ENCODE measurements around the gene FSIP2.
"Not testable (repeated sequence)": the region's sequence is repeated elsewhere in the genome, so short reads cannot be mapped to it uniquely, and the experiment has no call there.

Gene FSIP2

GRCh38 chr2:185802926-185803325 lies 64.3 kb downstream of the FSIP2 start:
- DNase-seq (ENCODE audit: low read depth in 2 of 2): no peak

DNA sequence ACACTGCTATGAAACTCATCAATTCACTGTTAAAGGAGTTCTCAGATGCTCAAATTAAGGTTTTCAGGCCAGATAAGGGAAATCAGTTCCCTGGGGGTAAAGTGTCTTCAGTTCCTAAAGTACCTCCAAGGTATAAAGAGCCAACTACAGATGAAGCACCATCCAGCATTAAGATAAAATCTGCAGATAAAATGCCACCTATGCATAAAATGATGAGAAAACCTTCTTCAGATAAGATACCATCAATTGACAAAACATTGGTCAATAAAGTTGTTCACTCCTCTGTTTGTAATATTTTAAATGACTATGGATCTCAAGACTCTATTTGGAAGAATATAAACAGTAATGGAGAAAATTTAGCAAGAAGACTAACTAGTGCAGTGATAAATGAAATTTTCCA lies 68.2 kb downstream of the FSIP2 start:
- no peak for DNase-seq (ENCODE audit: low read depth in 2 of 2)

DNA sequence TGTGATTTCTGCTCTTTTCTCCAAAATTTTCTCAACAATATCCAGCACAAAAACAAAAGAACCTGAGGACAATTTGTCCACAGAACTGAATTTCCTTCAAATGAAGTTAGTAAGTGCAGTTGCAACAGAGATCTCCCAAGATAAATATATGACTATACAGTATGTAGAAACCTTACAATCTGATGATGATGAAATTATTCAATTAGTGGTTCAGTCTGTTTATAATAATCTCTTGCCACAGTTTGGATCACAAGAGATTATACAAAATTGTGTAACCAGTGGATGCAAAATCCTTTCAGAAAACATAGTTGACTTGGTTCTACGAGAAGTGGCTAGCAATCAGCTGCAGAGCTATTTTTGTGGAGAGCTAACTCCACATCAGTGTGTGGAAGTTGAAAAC lies 68.7 kb downstream of the FSIP2 start:
- no peak for DNase-seq (ENCODE audit: low read depth in 2 of 2)

DNA sequence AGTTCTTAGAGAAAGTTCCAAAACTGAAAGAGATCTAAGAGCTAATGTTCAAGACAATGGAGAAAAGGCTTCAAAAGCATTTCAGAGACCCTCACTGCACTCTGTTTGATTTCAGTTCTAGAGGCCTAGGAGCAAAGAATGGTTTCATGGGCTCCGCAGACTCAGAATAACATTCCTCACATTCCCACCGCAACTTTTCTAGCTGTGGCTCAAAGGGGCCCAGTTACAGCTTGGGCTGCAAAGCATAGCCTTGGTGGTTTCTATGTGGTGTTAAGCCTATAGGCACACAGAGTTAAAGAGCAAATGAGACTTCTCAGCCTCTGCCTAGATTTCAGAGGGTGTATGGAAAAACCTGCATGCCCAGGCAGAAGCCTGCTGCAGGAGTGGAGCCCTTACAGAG lies 73.0 kb downstream of the FSIP2 start:
- DNase-seq (ENCODE audit: low read depth in 2 of 2): no peak

- DNase-seq (ENCODE audit: low read depth in 2 of 2): no peak
Measured at GRCh38 chr2:185813707-185814106, 75.1 kb downstream of the FSIP2 start.

DNA sequence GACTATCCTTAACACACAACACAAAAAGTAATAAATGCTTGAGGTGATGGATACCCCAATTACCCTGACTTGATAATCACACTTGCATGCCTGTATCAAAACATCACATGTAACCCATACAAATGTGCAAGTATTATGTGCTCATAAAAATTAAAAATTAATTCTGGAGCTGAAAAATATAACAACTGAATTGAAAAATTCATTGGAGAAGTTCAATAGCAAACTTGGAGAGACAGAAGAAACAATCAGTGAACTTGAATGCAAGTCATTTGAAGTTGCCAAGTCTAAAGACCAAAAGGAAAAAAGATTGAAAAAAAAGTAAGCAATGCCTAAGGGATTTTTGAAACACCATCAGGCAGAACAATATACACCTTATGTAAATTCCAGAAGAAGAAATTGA lies 79.4 kb downstream of the FSIP2 start:
- DNase-seq (ENCODE audit: low read depth in 2 of 2): no peak

GRCh38 chr2:185821467-185821866 lies 82.9 kb downstream of the FSIP2 start:
- no peak for DNase-seq (ENCODE audit: low read depth in 2 of 2)

- DNase-seq (ENCODE audit: low read depth in 2 of 2): no peak
Measured at GRCh38 chr2:185823773-185824172, 85.2 kb downstream of the FSIP2 start.

DNA sequence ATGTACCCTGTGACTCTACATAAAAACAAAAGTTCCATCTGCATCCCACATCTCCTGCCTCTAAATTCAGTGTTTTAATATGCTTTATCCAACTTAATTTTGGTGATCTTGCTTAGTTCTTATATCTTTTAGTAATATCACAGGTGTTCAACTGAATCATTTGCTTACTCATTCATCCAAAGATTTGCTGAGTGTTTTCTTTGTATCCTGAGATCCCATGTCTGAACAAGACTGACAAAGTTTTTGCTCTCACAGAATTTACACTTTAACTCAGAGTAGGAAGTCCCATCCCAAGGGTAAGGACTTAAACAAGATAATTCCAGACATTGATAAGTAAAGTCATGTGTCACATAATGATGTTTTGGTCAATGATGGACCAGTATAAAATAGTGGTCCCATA lies 87.0 kb downstream of the FSIP2 start:
- no peak for DNase-seq (ENCODE audit: low read depth in 2 of 2)

DNA sequence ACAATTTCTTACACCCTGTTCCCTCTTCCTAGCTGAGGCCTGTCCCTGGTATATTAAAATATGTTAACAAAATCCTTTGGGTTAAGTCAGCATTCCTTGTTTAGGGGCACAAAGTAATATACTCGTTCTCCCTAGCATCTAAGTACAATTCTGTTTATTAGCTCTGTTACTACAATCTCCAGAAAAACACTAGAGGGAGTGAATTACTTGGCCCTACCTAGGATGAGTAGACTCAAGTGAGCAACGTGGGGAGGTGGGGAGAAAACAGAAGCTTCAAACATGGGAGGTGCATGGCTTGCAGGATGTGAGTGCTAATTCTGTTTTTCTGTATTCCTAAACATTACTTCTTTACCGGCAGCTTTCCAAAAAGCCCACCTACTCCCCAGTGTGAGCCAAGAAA lies 89.7 kb downstream of the FSIP2 start:
- no peak for DNase-seq (ENCODE audit: low read depth in 2 of 2)

DNA sequence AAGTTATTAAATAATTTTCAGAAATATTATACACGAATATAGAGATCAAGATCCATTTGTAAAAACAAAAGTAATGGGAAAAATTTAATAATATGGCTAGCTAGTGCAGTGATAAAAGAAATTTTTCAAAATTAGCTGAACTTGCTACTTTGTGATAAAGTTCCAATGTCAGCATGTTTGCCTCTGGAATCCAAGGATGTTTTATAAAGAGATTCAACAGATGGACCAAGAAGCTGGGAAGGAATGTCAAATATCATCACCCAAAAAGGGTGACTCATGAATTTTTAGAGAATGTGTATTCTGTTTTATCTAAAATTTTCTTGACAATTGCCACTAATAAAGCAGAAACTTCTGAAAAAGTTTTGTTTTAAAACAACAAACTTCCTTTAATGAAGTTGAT lies 95.3 kb downstream of the FSIP2 start:
- no peak for DNase-seq (ENCODE audit: low read depth in 2 of 2)

GRCh38 chr2:185835974-185836373 lies 97.4 kb downstream of the FSIP2 start:
- DNase-seq (ENCODE audit: low read depth in 2 of 2): no peak

DNA sequence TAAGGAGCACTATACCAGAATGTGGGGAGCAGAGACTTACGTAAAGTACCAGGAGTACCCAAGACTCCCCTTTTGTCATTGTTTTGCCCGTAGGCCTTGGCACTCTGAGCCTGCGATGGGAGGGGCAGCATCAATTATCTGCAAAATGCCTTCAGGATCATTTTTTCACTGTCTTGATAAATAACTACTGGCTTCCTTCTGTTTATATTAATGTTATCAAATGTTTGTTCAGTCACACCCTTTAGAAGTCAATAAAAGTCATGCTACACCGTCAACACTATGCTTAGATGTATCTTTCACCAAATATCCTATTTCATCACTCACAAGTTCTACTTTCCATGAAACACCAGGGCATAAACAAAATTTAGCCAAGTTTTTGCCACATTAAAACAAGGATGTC lies 116.3 kb downstream of the FSIP2 start:
- no peak for DNase-seq (ENCODE audit: low read depth in 2 of 2)

DNA sequence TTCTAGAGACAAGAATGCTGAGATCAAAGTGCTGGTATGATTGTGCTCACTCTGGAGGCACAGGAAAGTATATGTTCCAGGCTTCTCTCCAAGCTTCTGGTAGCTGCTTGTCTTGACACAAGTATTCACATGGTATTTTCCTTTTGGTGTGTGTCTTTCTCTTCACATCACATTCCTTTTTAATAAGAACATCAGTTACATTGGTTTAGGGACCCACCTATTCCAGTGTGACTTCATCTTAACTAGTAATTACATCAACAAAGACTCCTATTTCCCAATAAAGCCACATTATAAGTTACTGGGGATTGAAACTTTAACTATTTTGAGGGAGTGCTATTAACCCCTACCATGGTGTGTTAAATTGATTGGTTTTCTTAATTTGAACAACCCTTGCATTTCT lies 119.1 kb downstream of the FSIP2 start:
- no peak for DNase-seq (ENCODE audit: low read depth in 2 of 2)

DNA sequence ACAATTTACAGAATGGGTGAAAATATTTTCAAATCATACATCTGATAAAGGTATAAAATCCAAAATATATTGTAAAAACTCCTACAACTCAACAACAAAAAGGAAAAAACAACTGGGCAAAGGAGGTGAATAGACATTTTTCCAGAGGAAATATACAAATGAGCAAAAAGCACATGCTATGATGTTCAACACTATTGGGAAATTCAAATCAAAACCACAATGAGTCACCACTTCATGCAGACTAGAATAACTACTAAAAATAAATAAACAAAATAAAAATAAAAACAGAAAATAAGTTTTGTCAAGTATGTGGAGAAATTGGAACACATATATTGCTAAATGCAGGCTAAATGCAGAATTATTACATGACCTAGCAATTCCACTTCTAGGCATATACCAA lies 120.9 kb downstream of the FSIP2 start:
- no peak for DNase-seq (ENCODE audit: low read depth in 2 of 2)

DNA sequence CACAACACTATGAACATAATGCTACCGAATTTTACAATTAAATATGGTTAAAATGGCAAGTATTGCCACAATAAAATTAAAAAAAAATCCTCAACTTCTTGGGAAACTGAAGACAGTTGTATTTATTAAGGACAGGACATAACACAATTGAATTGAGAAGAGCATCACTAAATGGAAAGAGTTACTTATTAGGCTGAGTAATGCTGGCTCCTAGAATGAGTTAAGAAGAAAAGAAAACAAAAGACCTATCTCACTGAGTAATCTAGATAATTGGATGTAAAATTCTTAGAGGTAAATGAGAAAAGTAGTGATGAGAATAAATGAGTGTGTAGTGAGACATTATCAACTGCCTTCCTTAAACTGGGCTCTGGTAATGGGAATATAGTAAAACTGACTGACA lies 121.7 kb downstream of the FSIP2 start:
- no peak for DNase-seq (ENCODE audit: low read depth in 2 of 2)

DNA sequence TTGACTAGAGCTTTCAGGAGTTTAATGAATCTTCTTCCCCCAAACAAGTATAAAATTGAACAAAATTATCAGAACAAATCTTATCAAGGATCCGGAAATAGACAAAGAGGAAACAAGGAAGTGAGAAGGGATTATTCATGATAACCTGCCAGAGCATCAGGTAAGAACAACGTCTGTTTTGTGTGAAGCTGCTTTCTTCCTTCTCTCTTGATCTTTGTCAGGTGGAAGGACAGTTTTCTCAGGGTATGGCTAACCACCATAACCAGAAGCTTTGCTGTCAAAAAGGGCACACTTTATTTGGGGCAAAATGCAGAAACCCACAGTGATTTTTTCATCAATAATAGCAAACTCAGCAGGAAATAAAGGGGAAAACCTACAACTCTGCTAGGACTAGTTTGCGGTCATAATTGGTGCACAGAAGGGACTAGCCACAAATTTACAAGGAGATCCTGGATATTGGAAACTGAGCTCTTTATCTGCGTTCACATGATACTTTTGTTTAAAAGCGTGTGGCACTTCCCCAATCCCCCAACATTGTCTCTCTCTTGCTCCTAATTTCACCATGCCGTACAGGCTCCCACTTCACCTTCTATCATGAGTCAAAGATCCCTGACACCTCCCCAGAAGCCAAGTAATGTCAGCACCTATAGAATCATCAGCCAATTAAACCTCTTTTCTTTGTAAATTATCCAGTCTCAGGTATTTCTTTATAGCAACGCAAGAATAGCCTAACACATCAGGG lies 124.2 kb downstream of the FSIP2 start:
- DNase-seq (ENCODE audit: low read depth in 2 of 2): no peak

DNA sequence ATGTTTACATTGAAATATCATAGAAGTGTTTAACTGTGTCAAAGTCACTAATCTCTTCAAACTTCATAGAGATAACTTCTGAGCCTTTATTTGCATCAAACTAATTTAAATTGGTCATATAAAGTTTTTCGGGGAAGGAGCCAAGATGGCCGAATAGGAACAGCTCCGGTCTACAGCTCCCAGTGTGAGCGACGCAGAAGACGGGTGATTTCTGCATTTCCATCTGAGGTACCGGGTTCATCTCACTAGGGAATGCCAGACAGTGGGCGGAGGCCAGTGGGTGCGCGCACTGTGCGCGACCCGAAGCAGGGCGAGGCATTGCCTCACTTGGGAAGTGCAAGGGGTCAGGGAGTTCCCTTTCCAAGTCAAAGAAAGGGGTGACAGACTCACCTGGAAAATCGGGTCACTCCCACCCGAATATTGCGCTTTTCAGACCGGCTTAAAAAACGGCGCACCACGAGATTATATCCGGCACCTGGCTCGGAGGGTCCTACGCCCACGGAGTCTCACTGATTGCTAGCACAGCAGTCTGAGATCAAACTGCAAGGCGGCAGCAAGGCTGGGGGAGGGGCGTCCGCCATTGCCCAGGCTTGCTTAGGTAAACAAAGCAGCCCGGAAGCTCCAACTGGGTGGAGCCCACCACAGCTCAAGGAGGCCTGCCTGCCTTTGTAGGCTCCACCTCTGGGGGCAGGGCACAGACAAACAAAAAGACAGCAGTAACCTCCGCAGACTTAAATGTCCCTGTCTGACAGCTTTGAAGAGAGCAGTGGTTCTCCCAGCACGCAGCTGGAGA lies 126.1 kb downstream of the FSIP2 start:
- not testable (repeated sequence) for DNase-seq (ENCODE audit: low read depth in 2 of 2)

DNA sequence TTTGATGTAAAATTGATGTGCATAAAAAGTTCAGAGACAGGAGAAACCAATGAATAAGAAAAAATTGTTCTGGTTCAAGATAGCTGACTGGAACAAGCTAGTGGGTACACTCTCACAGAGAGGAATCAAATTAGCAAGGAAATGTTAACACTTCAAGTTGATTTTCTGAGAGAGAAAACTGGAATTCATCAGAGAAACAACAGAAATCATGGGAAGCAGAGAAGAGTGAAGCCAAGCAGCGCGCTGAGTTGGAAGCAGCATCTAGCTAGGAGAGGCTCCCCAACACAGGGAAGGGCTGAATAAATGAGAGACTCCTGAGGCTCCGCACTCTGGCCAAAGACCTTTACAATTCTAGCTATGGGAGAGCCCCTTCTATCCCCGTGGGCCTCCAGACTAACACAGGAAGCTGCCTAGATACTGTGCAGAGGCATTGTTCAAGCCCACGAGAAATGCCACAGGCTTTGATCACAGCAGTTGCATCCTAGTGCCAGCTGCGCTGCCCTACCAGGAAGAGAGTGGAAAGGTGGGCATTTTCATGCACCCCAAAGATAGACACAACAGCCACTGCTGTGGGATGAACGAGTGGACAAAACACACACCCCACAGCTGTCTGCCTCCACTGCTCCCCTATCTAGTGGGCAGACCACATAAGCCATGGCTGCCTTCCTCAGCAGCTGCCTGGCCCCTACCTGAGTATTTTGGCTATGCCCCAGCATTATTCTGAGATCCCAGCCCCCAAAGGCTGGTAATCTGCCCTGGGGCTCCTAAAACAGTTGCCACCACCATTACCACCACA lies 136.7 kb downstream of the FSIP2 start:
- no peak for DNase-seq (ENCODE audit: low read depth in 2 of 2)

GRCh38 chr2:185876234-185876633 lies 137.6 kb downstream of the FSIP2 start:
- DNase-seq (ENCODE audit: low read depth in 2 of 2): no peak

DNA sequence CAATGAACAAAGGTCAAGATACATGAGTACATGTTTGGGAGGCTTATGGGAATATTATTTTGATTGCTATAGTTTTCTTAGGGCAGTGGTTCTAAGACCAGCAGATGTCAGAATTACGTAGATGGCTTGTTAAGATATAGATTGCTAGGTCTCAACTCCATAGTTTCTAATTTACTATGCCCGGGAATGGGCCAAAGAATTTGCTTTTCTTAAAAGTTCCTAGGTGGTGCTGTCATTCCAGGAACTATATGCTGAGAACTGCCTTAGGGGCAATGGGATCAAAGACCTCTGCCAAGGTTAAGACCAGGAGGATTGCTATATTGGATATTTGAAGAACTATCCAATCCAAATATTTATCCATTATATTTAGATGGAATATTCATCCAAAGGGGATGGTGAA lies 141.8 kb downstream of the FSIP2 start:
- DNase-seq (ENCODE audit: low read depth in 2 of 2): no peak

Measured in activated CD8-positive, alpha-beta memory T cell treated with anti-CD3 and anti-CD28 coated beads for 4 hours (primary cell).